Measurements from ENCODE around the gene CDH26.

CDH26 gene

GRCh38 chr20:59976156-59976782 lies 18.0 kb downstream of the CDH26 start:
- Mint-ChIP-seq H3K9me3 (peaks cover 3% of the 10 kb centered on the region), H3K4me3 (peak overlapping the region in 1 of 3 experiments; percentile 2), H3K27me3 (ENCODE audit: low read depth) (peaks cover 3% of the 10 kb centered on the region), H3K36me3 (ENCODE audit: low read depth) (no peaks in the 10 kb centered on the region), H3K4me1 (peaks cover 21% of the 10 kb centered on the region), H3K27ac (peak overlapping the region; percentile 79 to 90 (median 84))
- TF ChIP-seq CTCF (IDR thresholded peaks at IDR 0.05; ENCODE audit: unreplicated experiment in 3 of 3) = no peak

- Mint-ChIP-seq H3K4me1 (peaks cover 21% of the 10 kb centered on the region), H3K27me3 (ENCODE audit: low read depth) (peaks cover 3% of the 10 kb centered on the region), H3K36me3 (ENCODE audit: low read depth) (no peaks in the 10 kb centered on the region), H3K4me3 (no peak overlapping the region), H3K9me3 (peaks cover 5% of the 10 kb centered on the region), H3K27ac (peak overlapping the region in 1 of 3 experiments; percentile 90)
- TF ChIP-seq CTCF (IDR thresholded peaks at IDR 0.05; ENCODE audit: unreplicated experiment in 3 of 3) = no peak
These were observed 18.9 kb downstream of the CDH26 start for GRCh38 chr20:59977086-59977485.

- no peaks in the 10 kb centered on the region for H3K27me3 Mint-ChIP-seq (ENCODE audit: low read depth)
- H3K4me3 Mint-ChIP-seq = no peak overlapping the region
- no peak overlapping the region for H3K27ac Mint-ChIP-seq
- no peak for TF ChIP-seq CTCF (IDR thresholded peaks at IDR 0.05; ENCODE audit: unreplicated experiment in 3 of 3)
- H3K9me3 Mint-ChIP-seq = peaks cover 7% of the 10 kb centered on the region
- H3K4me1 Mint-ChIP-seq = no peaks in the 10 kb centered on the region
- H3K36me3 Mint-ChIP-seq (ENCODE audit: low read depth) = no peaks in the 10 kb centered on the region
These were observed 24.9 kb downstream of the CDH26 start for GRCh38 chr20:59983076-59983475.

GRCh38 chr20:59984541-59984940 lies 26.3 kb downstream of the CDH26 start:
- Mint-ChIP-seq H3K27ac (no peak overlapping the region), H3K36me3 (ENCODE audit: low read depth) (no peaks in the 10 kb centered on the region), H3K4me3 (no peak overlapping the region), H3K4me1 (no peaks in the 10 kb centered on the region), H3K9me3 (peaks cover 7% of the 10 kb centered on the region), H3K27me3 (ENCODE audit: low read depth) (peaks cover 4% of the 10 kb centered on the region)
- TF ChIP-seq CTCF (IDR thresholded peaks at IDR 0.05; ENCODE audit: unreplicated experiment in 3 of 3) = no peak

- H3K27me3 Mint-ChIP-seq (ENCODE audit: low read depth) = peaks cover 7% of the 10 kb centered on the region
- H3K36me3 Mint-ChIP-seq (ENCODE audit: low read depth) = no peaks in the 10 kb centered on the region
- H3K4me1 Mint-ChIP-seq = no peaks in the 10 kb centered on the region
- H3K27ac Mint-ChIP-seq = no peak overlapping the region
- no peak overlapping the region for H3K4me3 Mint-ChIP-seq
- peaks cover 7% of the 10 kb centered on the region for H3K9me3 Mint-ChIP-seq
- TF ChIP-seq CTCF (IDR thresholded peaks at IDR 0.05; ENCODE audit: unreplicated experiment in 3 of 3) = no peak
These were observed 26.9 kb downstream of the CDH26 start for GRCh38 chr20:59985164-59985563.

GRCh38 chr20:59985864-59986263 lies 27.6 kb downstream of the CDH26 start:
- H3K4me1 Mint-ChIP-seq = no peaks in the 10 kb centered on the region
- H3K4me3 Mint-ChIP-seq = no peak overlapping the region
- TF ChIP-seq CTCF (IDR thresholded peaks at IDR 0.05; ENCODE audit: unreplicated experiment in 3 of 3) = no peak
- H3K9me3 Mint-ChIP-seq = peaks cover 4% of the 10 kb centered on the region
- no peaks in the 10 kb centered on the region for H3K36me3 Mint-ChIP-seq (ENCODE audit: low read depth)
- peaks cover 9% of the 10 kb centered on the region for H3K27me3 Mint-ChIP-seq (ENCODE audit: low read depth)
- H3K27ac Mint-ChIP-seq = no peak overlapping the region

Data from nephron (organoid).